Keratinocyte (primary cell): ENCODE measurements around the gene OR2A7. TPM values are rescaled to one million over a fixed set of nuclear protein-coding genes. Genes with fewer than 3 reads are reported as not detected.
"Not testable (repeated sequence)": the region's sequence is repeated elsewhere in the genome, so short reads cannot be mapped to it uniquely, and the experiment has no call there.

Experiments used
- DNase-seq: peaks from one replicate; pipeline ENCODE4 v3.0.0-alpha.2; 2011; ENCODE audit warnings: low read depth, missing footprints, low spot score
- FAIRE-seq: peaks from 2 replicates; lab custom pipeline; 2011; peaks lifted over from hg19 to GRCh38; lab: Jason Lieb, UNC
- H2AFZ ChIP-seq: 2 replicates; pipeline ENCODE4 v1.6.0; 2012; ENCODE audit warnings: low read length, control low read depth, inconsistent platforms; ENCODE audit not compliant: control insufficient read depth
- H3K27ac ChIP-seq: 2 replicates; pipeline ENCODE4 v1.5.1; 2011; ENCODE audit warnings: low read length; ENCODE audit not compliant: control insufficient read depth, insufficient read depth
- H3K27me3 ChIP-seq: 3 replicates; pipeline ENCODE4 v1.6.0; 2011; ENCODE audit warnings: low read length; ENCODE audit not compliant: control insufficient read depth, insufficient read depth; ENCODE audit errors: extremely low read depth
- H3K36me3 ChIP-seq, 2 experiments: 2 replicates in 1 of 2; 3 replicates in 1 of 2; pipeline ENCODE4 v1.5.1; 2011; ENCODE audit warnings: low read length in 2 of 2, mild to moderate bottlenecking in 1 of 2; ENCODE audit not compliant: control insufficient read depth in 2 of 2, insufficient read depth in 2 of 2; ENCODE audit errors: extremely low read depth in 1 of 2
- H3K4me1 ChIP-seq: 3 replicates; pipeline ENCODE4 v1.5.1; 2011; ENCODE audit warnings: low read length; ENCODE audit not compliant: control insufficient read depth, insufficient read depth; ENCODE audit errors: extremely low read depth
- H3K4me2 ChIP-seq: 3 replicates; pipeline ENCODE4 v1.6.0; 2011; ENCODE audit warnings: low read depth, low read length; ENCODE audit not compliant: control insufficient read depth, insufficient read depth; ENCODE audit errors: extremely low read depth
- H3K4me3 ChIP-seq, 3 experiments: fragments of 200-600 bp in 1 of 3; sonication (generic) in 1 of 3; 2 replicates in 2 of 3; 3 replicates in 1 of 3; pipeline ENCODE4 v1.5.1; 2011 to 2016; ENCODE audit warnings: low read length in 3 of 3, mild to moderate bottlenecking in 3 of 3, control low read depth in 2 of 3, inconsistent platforms in 1 of 3, low read depth in 1 of 3, mixed read lengths in 1 of 3, mixed run types in 1 of 3, moderate library complexity in 1 of 3; ENCODE audit not compliant: control insufficient read depth in 2 of 3, insufficient read depth in 2 of 3; ENCODE audit errors: extremely low read depth in 1 of 3
- H3K79me2 ChIP-seq: 2 replicates; pipeline ENCODE4 v1.6.0; 2012; ENCODE audit warnings: low read length; ENCODE audit not compliant: control insufficient read depth, insufficient read depth
- H3K9ac ChIP-seq: 3 replicates; pipeline ENCODE4 v1.6.0; 2011; ENCODE audit warnings: low read length; ENCODE audit not compliant: control insufficient read depth, insufficient read depth; ENCODE audit errors: extremely low read depth
- H3K9me1 ChIP-seq: 3 replicates; pipeline ENCODE4 v1.6.0; 2011; ENCODE audit warnings: low read length; ENCODE audit not compliant: control insufficient read depth, insufficient read depth; ENCODE audit errors: extremely low read depth
- H3K9me3 ChIP-seq: 2 replicates; pipeline ENCODE4 v1.5.1; 2012; ENCODE audit warnings: low read depth, low read length; ENCODE audit not compliant: control insufficient read depth
- H4K20me1 ChIP-seq: 3 replicates; pipeline ENCODE4 v1.6.0; 2011; ENCODE audit warnings: low read length; ENCODE audit not compliant: control insufficient read depth, insufficient read depth; ENCODE audit errors: extremely low read depth
- CTCF ChIP-seq, 3 experiments: IDR thresholded peaks in 1 of 3; conservative IDR thresholded peaks in 1 of 3; optimal IDR thresholded peaks in 1 of 3; 2 replicates in 2 of 3; 3 replicates in 1 of 3; pipeline versions ENCODE3 to v1.5.1; 2011; ENCODE audit warnings: low read length in 3 of 3, mild to moderate bottlenecking in 3 of 3, moderate library complexity in 2 of 3, control low read depth in 1 of 3, inconsistent platforms in 1 of 3; ENCODE audit not compliant: insufficient read depth in 2 of 3; ENCODE audit errors: extremely low read depth in 1 of 3
- EZH2 ChIP-seq: IDR thresholded peaks from one replicate; pipeline ENCODE4 v1.6.1; 2012; ENCODE audit warnings: inconsistent platforms, mild to moderate bottlenecking, low read length, moderate library complexity
- dilution Hi-C: fragments of 300-500 bp; cut with MboI; formaldehyde crosslinking; loops from one replicate; pipeline ENCODE4 v1.7.0; 2020; ENCODE audit warnings: low sequenced_read_pairs; ENCODE audit not compliant: extremely low pct_ligation_motif_present
- polyA plus RNA-seq, 5 experiments: library from polyadenylated mRNA; depleted of rRNA in 3 of 5; stranded (reverse) in 3 of 5; stranded (forward) in 1 of 5; unstranded in 1 of 5; fragments of >200 nt; gene quantifications; 1 replicate in 1 of 5; 2 replicates in 3 of 5; 3 replicates in 1 of 5; pipeline versions ENCODE4 v1.2.1 to v1.2.3, GENCODE V29; 2011 to 2012; ENCODE audit warnings: missing spikeins in 2 of 5, low read depth in 1 of 5, low replicate concordance in 1 of 5

OR2A7 gene
- polyA plus RNA-seq, 1 donor (not counting 4 experiments of a cell fraction or from before 2014, with no cell fraction given) = 5.5 TPM

GRCh38 chr7:144256112-144256511 is 8.5 kb downstream of the OR2A7 start:
- no peak for DNase-seq
- H3K79me2 ChIP-seq = no peaks in the 10 kb centered on the region
- dilution Hi-C loops = no loop called here
- H3K27me3 ChIP-seq = no peaks in the 10 kb centered on the region
- TF ChIP-seq EZH2 (no peak), CTCF (optimal IDR thresholded peaks at IDR 0.05 in 1 of 3, IDR thresholded peaks at IDR 0.05 in 1 of 3, conservative IDR thresholded peaks at IDR 0.05 in 1 of 3; ENCODE audit: extremely low read depth in 1 of 3, insufficient read depth in 2 of 3, low read length in 3 of 3) (no peak)
- FAIRE-seq = no peak
- H3K9me1 ChIP-seq = no peaks in the 10 kb centered on the region
- H3K27ac ChIP-seq = no peak overlapping the region
- no peak overlapping the region for H3K9ac ChIP-seq
- H3K4me2 ChIP-seq = no peak overlapping the region
- H3K4me1 ChIP-seq = no peaks in the 10 kb centered on the region
- no peaks in the 10 kb centered on the region for H3K9me3 ChIP-seq
- H3K36me3 ChIP-seq = no peaks in the 10 kb centered on the region
- no peaks in the 10 kb centered on the region for H4K20me1 ChIP-seq
- no peak overlapping the region for H3K4me3 ChIP-seq
- no peak overlapping the region for H2AFZ ChIP-seq

- H3K79me2 ChIP-seq = no peaks in the 10 kb centered on the region
- no peak overlapping the region for H3K9ac ChIP-seq
- no peaks in the 10 kb centered on the region for H3K4me1 ChIP-seq
- H3K4me3 ChIP-seq = no peak overlapping the region
- no peak overlapping the region for H3K27ac ChIP-seq
- H2AFZ ChIP-seq = no peak overlapping the region
- DNase-seq (no peak), FAIRE-seq (no peak)
- no peaks in the 10 kb centered on the region for H3K9me3 ChIP-seq
- no peak overlapping the region for H3K4me2 ChIP-seq
- no peaks in the 10 kb centered on the region for H3K9me1 ChIP-seq
- no peaks in the 10 kb centered on the region for H3K27me3 ChIP-seq
- H4K20me1 ChIP-seq = no peaks in the 10 kb centered on the region
- H3K36me3 ChIP-seq = no peaks in the 10 kb centered on the region
- dilution Hi-C loops = no loop called here
- no peak for TF ChIP-seq CTCF (optimal IDR thresholded peaks at IDR 0.05 in 1 of 3, IDR thresholded peaks at IDR 0.05 in 1 of 3, conservative IDR thresholded peaks at IDR 0.05 in 1 of 3; ENCODE audit: extremely low read depth in 1 of 3, insufficient read depth in 2 of 3, low read length in 3 of 3)
- TF ChIP-seq EZH2 = no peak
These were observed 9.1 kb downstream of the OR2A7 start for GRCh38 chr7:144255471-144255897.

- H3K27ac ChIP-seq, DNase-seq, FAIRE-seq, H3K36me3 ChIP-seq, H2AFZ ChIP-seq, H3K9ac ChIP-seq, H3K79me2 ChIP-seq, H3K27me3 ChIP-seq, H3K4me3 ChIP-seq, dilution Hi-C loops, H3K9me3 ChIP-seq, H3K4me1 ChIP-seq, H3K9me1 ChIP-seq, H3K4me2 ChIP-seq, H4K20me1 ChIP-seq: not testable (repeated sequence)
These were observed 12.3 kb downstream of the OR2A7 start for GRCh38 chr7:144252307-144252706.

GRCh38 chr7:144247674-144248330 is 16.8 kb downstream of the OR2A7 start:
- H3K4me3 ChIP-seq, dilution Hi-C loops, H3K27me3 ChIP-seq, H3K79me2 ChIP-seq, H3K9me1 ChIP-seq, H3K9ac ChIP-seq, H3K36me3 ChIP-seq, H3K4me1 ChIP-seq, H4K20me1 ChIP-seq, H3K4me2 ChIP-seq, DNase-seq, FAIRE-seq, H3K9me3 ChIP-seq, H2AFZ ChIP-seq, H3K27ac ChIP-seq: not testable (repeated sequence)
